Tibial artery (tissue), 4 donors: ENCODE results near the gene CACNG3.

ENCODE experiments used
- DNase-seq, 2 donors: peaks; one replicate each; pipeline ENCODE4 v3.0.0-alpha.2; 2019
- H3K27ac ChIP-seq, 2 donors: fragments of 200-600 bp; sonication (generic) in 1 of 2; 1 replicate in 1 of 2; 2 replicates in 1 of 2; pipeline ENCODE4 v1.5.1; 2018 to 2019; ENCODE audit warnings: mild to moderate bottlenecking in 1 of 2
- H3K27me3 ChIP-seq, 2 donors: fragments of 200-600 bp; sonication (generic) in 1 of 2; one replicate each; pipeline versions ENCODE4 v1.5.1 to v1.6.0; 2016 to 2019
- H3K36me3 ChIP-seq, 3 donors: fragments of 200-600 bp; sonication (generic) in 2 of 3; one replicate each; pipeline ENCODE4 v1.5.1; 2016 to 2019; ENCODE audit warnings: mild to moderate bottlenecking in 2 of 3
- H3K4me1 ChIP-seq, 4 donors: fragments of 200-600 bp; sonication (generic) in 2 of 4; 1 replicate in 3 of 4; 2 replicates in 1 of 4; pipeline ENCODE4 v1.5.1; 2016 to 2019
- H3K4me3 ChIP-seq, 2 donors: fragments of 200-600 bp; sonication (generic) in 1 of 2; 1 replicate in 1 of 2; 2 replicates in 1 of 2; pipeline ENCODE4 v1.5.1; 2018 to 2019; ENCODE audit warnings: mild to moderate bottlenecking in 2 of 2
- H3K9me3 ChIP-seq, 3 donors: fragments of 200-600 bp; sonication (generic) in 1 of 3; one replicate each; pipeline ENCODE4 v1.5.1; 2016 to 2019
- CTCF ChIP-seq, 2 experiments: fragments of 200-600 bp in 1 of 2; fragments of 450-650 bp in 1 of 2; IDR thresholded peaks; one replicate each; pipeline ENCODE4 v1.5.1; 2017 to 2019; ENCODE audit warnings: antibody characterized with exemption in 2 of 2, mild to moderate bottlenecking in 1 of 2, moderate library complexity in 1 of 2
- intact Hi-C: fragments of 100-400 bp; cut with DNase I; formaldehyde crosslinking; loops from one replicate; pipeline ENCODE4 v1.15.0; 2023; ENCODE audit warnings: low total_unique reads

The CACNG3 gene

GRCh38 chr16:24319126-24319814 is 63.1 kb downstream of the CACNG3 start:
- no peak for TF ChIP-seq CTCF (IDR thresholded peaks at IDR 0.05)
- H3K4me1 ChIP-seq = no peaks in the 10 kb centered on the region
- H3K36me3 ChIP-seq = no peaks in the 10 kb centered on the region
- intact Hi-C loops = no loop called here
- H3K9me3 ChIP-seq = no peaks in the 10 kb centered on the region
- DNase-seq = no peak
- peaks cover 0 to 13% of the 10 kb centered on the region in 2 donors for H3K27me3 ChIP-seq
- no peak overlapping the region for H3K27ac ChIP-seq
- no peak overlapping the region for H3K4me3 ChIP-seq

GRCh38 chr16:24322106-24322505 is 66.0 kb downstream of the CACNG3 start:
- TF ChIP-seq CTCF (IDR thresholded peaks at IDR 0.05) = no peak
- no peak for DNase-seq
- intact Hi-C loops = no loop called here
- H3K36me3 ChIP-seq = no peaks in the 10 kb centered on the region
- H3K4me1 ChIP-seq = no peaks in the 10 kb centered on the region
- peaks cover 0 to 9% of the 10 kb centered on the region in 2 donors for H3K27me3 ChIP-seq
- H3K9me3 ChIP-seq = no peaks in the 10 kb centered on the region
- H3K4me3 ChIP-seq = no peak overlapping the region
- H3K27ac ChIP-seq = no peak overlapping the region

- Histone ChIP-seq H3K4me3 (no peak overlapping the region), H3K36me3 (no peaks in the 10 kb centered on the region), H3K4me1 (no peaks in the 10 kb centered on the region), H3K9me3 (no peaks in the 10 kb centered on the region), H3K27me3 (peaks cover 0 to 9% of the 10 kb centered on the region in 2 donors), H3K27ac (no peak overlapping the region)
- DNase-seq = no peak
- intact Hi-C loops = no loop called here
- no peak for TF ChIP-seq CTCF (IDR thresholded peaks at IDR 0.05)
These were observed 68.3 kb downstream of the CACNG3 start for GRCh38 chr16:24324421-24324820.

- Histone ChIP-seq H3K4me3 (no peak overlapping the region), H3K9me3 (no peaks in the 10 kb centered on the region), H3K27me3 (no peaks in the 10 kb centered on the region), H3K4me1 (no peaks in the 10 kb centered on the region), H3K27ac (no peak overlapping the region), H3K36me3 (no peaks in the 10 kb centered on the region)
- intact Hi-C loops = no loop called here
- DNase-seq = no peak
- TF ChIP-seq CTCF (IDR thresholded peaks at IDR 0.05) = no peak
These were observed 72.8 kb downstream of the CACNG3 start for GRCh38 chr16:24328835-24329452.

GRCh38 chr16:24332178-24332577 is 76.0 kb downstream of the CACNG3 start:
- no peaks in the 10 kb centered on the region for H3K27me3 ChIP-seq
- DNase-seq = no peak
- intact Hi-C loops = no loop called here
- no peaks in the 10 kb centered on the region for H3K36me3 ChIP-seq
- no peaks in the 10 kb centered on the region for H3K4me1 ChIP-seq
- H3K4me3 ChIP-seq = no peak overlapping the region
- no peak overlapping the region for H3K27ac ChIP-seq
- peaks cover 0 to 6% (median 0%) of the 10 kb centered on the region in 3 donors for H3K9me3 ChIP-seq
- no peak for TF ChIP-seq CTCF (IDR thresholded peaks at IDR 0.05)
